A549 (cell line): ENCODE measurements around the gene WNT3A. TPM values are rescaled to one million over a fixed set of nuclear protein-coding genes. Genes with fewer than 3 reads are reported as not detected.

ENCODE experiments used
- ATAC-seq, 2 experiments: fragments of 200-7000 bp in 1 of 2; fragments of >200 bp in 1 of 2; cut with Nextera tagmentation in 1 of 2; cut with Tn5 transposase in 1 of 2; 3 replicates each; pipeline versions ENCODE4 v1.8.0 to v1.9.1; 2018 to 2020; ENCODE audit warnings: mild to moderate bottlenecking in 1 of 2, moderate library complexity in 1 of 2
- CTCF ChIA-PET: fragments of 300-600 bp; sonication (Branson Sonifier 250); formaldehyde crosslinking; extraction: SDS; loops from one replicate; lab custom pipeline; 2021; ENCODE audit warnings: antibody characterized with exemption, inconsistent platforms; lab: Yijun Ruan, JAX
- POLR2A ChIA-PET: fragments of 350-600 bp; formaldehyde crosslinking; extraction: SDS; loops from one replicate; lab custom pipeline; 2021; ENCODE audit warnings: antibody characterized with exemption, inconsistent platforms; lab: Yijun Ruan, JAX
- DNase-seq, 2 experiments: peaks; one replicate each; pipeline versions ENCODE4 v3.0.0 to v3.0.0-alpha.2; 2011 to 2016; ENCODE audit warnings: low read depth in 1 of 2, low spot score in 1 of 2
- FAIRE-seq: peaks from 2 replicates; lab custom pipeline; 2011; peaks lifted over from hg19 to GRCh38; lab: Jason Lieb, UNC
- H3K27ac ChIP-seq, 2 experiments: fragments of >200 bp; sonication (Bioruptor Twin); formaldehyde crosslinking; 3 replicates each; pipeline ENCODE4 v1.5.1; 2016 to 2017
- H3K4me1 ChIP-seq: fragments of >200 bp; sonication (Bioruptor Twin); formaldehyde crosslinking; 3 replicates; pipeline ENCODE4 v1.6.1; 2016
- H3K4me2 ChIP-seq: fragments of >200 bp; sonication (Bioruptor Twin); formaldehyde crosslinking; 3 replicates; pipeline ENCODE4 v1.6.1; 2016
- H3K4me3 ChIP-seq: fragments of >200 bp; sonication (Bioruptor Twin); formaldehyde crosslinking; 3 replicates; pipeline ENCODE4 v1.5.1; 2016
- H3K9me3 ChIP-seq: fragments of >200 bp; sonication (Bioruptor Twin); formaldehyde crosslinking; 3 replicates; pipeline ENCODE4 v1.6.1; 2016
- CBX2 ChIP-seq: fragments of 200-600 bp; sonication (generic); IDR thresholded peaks from 2 replicates; pipeline ENCODE4 v1.6.1; 2016; ENCODE audit warnings: low read depth, mild to moderate bottlenecking, borderline replicate concordance
- CHD2 ChIP-seq: fragments of 150-350 bp; IDR thresholded peaks from 2 replicates; pipeline ENCODE4 v1.6.1; 2014; ENCODE audit warnings: low read length; ENCODE audit not compliant: partially characterized antibody
- EHMT2 ChIP-seq: fragments of 200-600 bp; sonication (generic); IDR thresholded peaks from 2 replicates; pipeline ENCODE4 v1.6.1; 2016; ENCODE audit warnings: antibody characterized with exemption, low read depth, mild to moderate bottlenecking, moderate library complexity
- ESRRA ChIP-seq: fragments of 150-350 bp; IDR thresholded peaks from 2 replicates; pipeline ENCODE4 v1.6.1; 2014; ENCODE audit warnings: mild to moderate bottlenecking, low read length, borderline replicate concordance
- FOSB ChIP-seq: fragments of 250-450 bp; sonication (Bioruptor Pico); IDR thresholded peaks from 2 replicates; pipeline ENCODE4 v1.5.0; 2020; ENCODE audit warnings: mild to moderate bottlenecking, moderate library complexity
- HDAC2 ChIP-seq: fragments of 200-600 bp; sonication (generic); IDR thresholded peaks from 2 replicates; pipeline ENCODE4 v1.6.1; 2016
- HOXB5 ChIP-seq: fragments of 250-450 bp; sonication (Bioruptor Pico); IDR thresholded peaks from 2 replicates; pipeline ENCODE4 v1.5.0; 2020; ENCODE audit warnings: mild to moderate bottlenecking, moderate library complexity
- KDM5A ChIP-seq: fragments of 200-600 bp; sonication (generic); IDR thresholded peaks from 2 replicates; pipeline ENCODE4 v1.6.1; 2016; ENCODE audit warnings: antibody characterized with exemption, mild to moderate bottlenecking
- RAD21 ChIP-seq, 2 experiments: fragments of >200 bp in 1 of 2; sonication (Bioruptor Twin) in 1 of 2; formaldehyde crosslinking in 1 of 2; IDR thresholded peaks in 1 of 2; conservative IDR thresholded peaks in 1 of 2; 2 replicates in 1 of 2; 3 replicates in 1 of 2; pipeline ENCODE4 v1.6.1; 2012 to 2018; ENCODE audit warnings: inconsistent platforms in 1 of 2
- RARB ChIP-seq: fragments of 250-450 bp; sonication (Bioruptor Pico); IDR thresholded peaks from 2 replicates; pipeline ENCODE4 v1.8.0; 2021; ENCODE audit warnings: mild to moderate bottlenecking, moderate library complexity
- SREBF2 ChIP-seq: fragments of 450-650 bp; IDR thresholded peaks from 2 replicates; pipeline ENCODE4 v1.6.1; 2014; ENCODE audit warnings: mild to moderate bottlenecking, moderate library complexity
- TP53 ChIP-seq: fragments of 250-450 bp; sonication (Bioruptor Pico); IDR thresholded peaks from 2 replicates; pipeline ENCODE4 v1.5.0; 2021; ENCODE audit warnings: mild to moderate bottlenecking, moderate library complexity
- ZC3H11A ChIP-seq: fragments of 450-650 bp; IDR thresholded peaks from 2 replicates; pipeline ENCODE4 v1.6.1; 2014; ENCODE audit warnings: antibody characterized with exemption, mild to moderate bottlenecking
- ZNF302 ChIP-seq: fragments of 250-450 bp; sonication (Bioruptor Pico); IDR thresholded peaks from 2 replicates; pipeline ENCODE4 v1.9.0; 2021; ENCODE audit warnings: inconsistent platforms, mild to moderate bottlenecking, moderate library complexity
- WGBS: methylation state at CpG from one replicate; pipeline ENCODE4 v1.1.6; 2017; ENCODE audit errors: missing lambda C conversion rate; 5-methylcytosine and 5-hydroxymethylcytosine counted together
- polyA plus RNA-seq, 4 experiments: library from polyadenylated mRNA; depleted of rRNA in 3 of 4; stranded (reverse); fragments of >200 nt; fragmentation: RNase III in 1 of 4; extraction: RNeasy Plus Mini Kit Qiagen cat#74134 plus additional on column Dnase treatment in 1 of 4; gene quantifications; 2 replicates in 3 of 4; 3 replicates in 1 of 4; pipeline ENCODE4 v1.2.3, GENCODE V29; 2011 to 2017
- TF ChIP-seq, protein P1 (sequence below): fragments of 200-600 bp; sonication (generic); IDR thresholded peaks from 2 replicates; pipeline ENCODE4 v1.6.1; 2016; ENCODE audit warnings: antibody characterized with exemption, mild to moderate bottlenecking, moderate library complexity
- TF ChIP-seq, protein P2 (sequence below): fragments of >200 bp; sonication (Bioruptor Twin); formaldehyde crosslinking; IDR thresholded peaks from 2 replicates; pipeline ENCODE4 v1.6.1; 2016
- TF ChIP-seq, protein P3 (sequence below): fragments of >200 bp; sonication (Bioruptor Twin); formaldehyde crosslinking; IDR thresholded peaks from 3 replicates; pipeline ENCODE4 v1.6.1; 2016
- TF ChIP-seq, protein P4 (sequence below): fragments of 150-350 bp; IDR thresholded peaks from 2 replicates; pipeline ENCODE4 v1.6.1; 2014; ENCODE audit warnings: low read depth, mild to moderate bottlenecking, low read length
- TF ChIP-seq, protein P5 (sequence below): fragments of 450-650 bp; IDR thresholded peaks from 2 replicates; pipeline ENCODE4 v1.6.1; 2014; ENCODE audit warnings: antibody characterized with exemption

WNT3A gene
- polyA plus RNA-seq, 2 of the 4 experiments (the other 2 are of a cell fraction), result not detected

DNA sequence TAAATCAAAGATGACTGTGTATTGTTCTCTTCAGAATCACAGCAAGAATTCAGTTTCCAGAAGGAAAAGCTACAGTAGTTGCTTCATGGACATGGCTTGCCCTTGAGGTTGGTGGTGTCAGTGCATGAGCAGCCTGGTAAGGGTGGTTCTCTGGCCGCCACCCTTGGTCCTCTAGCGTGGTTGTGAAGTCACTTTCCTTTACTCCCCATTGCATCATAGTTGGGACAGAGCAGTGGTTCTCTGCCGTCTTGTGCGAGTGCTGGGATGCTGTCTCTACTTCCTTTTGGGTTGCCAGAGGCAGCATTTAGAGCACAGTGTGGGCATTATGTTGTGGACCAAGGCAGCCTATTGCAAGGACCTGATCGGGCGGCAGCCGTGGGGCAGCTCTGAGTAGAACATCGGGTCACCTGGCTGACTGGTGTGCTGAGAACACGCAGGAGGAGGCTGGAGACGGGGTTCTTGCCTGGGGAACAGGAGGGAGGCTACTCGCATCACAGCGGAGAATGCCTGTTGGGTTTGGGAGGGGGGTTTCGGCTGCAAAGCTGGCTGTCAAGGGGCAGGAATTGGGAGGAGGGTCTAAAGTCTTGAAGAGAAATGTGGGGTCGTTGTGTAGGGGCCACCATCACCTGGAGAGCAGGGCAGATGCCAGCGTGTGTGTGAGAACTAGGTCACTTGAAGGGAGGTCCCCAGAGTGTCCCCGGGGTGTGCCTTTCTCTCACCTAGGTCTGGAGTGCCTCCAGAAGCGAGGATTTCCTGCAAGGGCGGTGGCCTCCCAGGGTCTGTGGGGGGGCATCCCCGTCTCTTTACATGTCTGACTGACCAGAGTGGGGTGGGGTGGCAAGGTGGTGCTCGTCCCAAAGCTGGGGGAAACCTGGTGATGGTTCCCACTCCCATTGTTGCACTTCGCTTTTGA, 82.0 kb downstream of the WNT3A start (continued):
- TF ChIP-seq, protein P1, sequence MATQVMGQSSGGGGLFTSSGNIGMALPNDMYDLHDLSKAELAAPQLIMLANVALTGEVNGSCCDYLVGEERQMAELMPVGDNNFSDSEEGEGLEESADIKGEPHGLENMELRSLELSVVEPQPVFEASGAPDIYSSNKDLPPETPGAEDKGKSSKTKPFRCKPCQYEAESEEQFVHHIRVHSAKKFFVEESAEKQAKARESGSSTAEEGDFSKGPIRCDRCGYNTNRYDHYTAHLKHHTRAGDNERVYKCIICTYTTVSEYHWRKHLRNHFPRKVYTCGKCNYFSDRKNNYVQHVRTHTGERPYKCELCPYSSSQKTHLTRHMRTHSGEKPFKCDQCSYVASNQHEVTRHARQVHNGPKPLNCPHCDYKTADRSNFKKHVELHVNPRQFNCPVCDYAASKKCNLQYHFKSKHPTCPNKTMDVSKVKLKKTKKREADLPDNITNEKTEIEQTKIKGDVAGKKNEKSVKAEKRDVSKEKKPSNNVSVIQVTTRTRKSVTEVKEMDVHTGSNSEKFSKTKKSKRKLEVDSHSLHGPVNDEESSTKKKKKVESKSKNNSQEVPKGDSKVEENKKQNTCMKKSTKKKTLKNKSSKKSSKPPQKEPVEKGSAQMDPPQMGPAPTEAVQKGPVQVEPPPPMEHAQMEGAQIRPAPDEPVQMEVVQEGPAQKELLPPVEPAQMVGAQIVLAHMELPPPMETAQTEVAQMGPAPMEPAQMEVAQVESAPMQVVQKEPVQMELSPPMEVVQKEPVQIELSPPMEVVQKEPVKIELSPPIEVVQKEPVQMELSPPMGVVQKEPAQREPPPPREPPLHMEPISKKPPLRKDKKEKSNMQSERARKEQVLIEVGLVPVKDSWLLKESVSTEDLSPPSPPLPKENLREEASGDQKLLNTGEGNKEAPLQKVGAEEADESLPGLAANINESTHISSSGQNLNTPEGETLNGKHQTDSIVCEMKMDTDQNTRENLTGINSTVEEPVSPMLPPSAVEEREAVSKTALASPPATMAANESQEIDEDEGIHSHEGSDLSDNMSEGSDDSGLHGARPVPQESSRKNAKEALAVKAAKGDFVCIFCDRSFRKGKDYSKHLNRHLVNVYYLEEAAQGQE, result no peak
- TF ChIP-seq, protein P2, sequence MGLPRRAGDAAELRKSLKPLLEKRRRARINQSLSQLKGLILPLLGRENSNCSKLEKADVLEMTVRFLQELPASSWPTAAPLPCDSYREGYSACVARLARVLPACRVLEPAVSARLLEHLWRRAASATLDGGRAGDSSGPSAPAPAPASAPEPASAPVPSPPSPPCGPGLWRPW, result no peak
- TF ChIP-seq FOSB (CRISPR knock-in tag) (no peak), HDAC2 (no peak), RAD21 (conservative IDR thresholded peaks at IDR 0.05 in 1 of 2, IDR thresholded peaks at IDR 0.05 in 1 of 2) (no peak), ZNF302 (CRISPR knock-in tag) (no peak), ESRRA (no peak), KDM5A (no peak)
- TF ChIP-seq, protein P3, sequence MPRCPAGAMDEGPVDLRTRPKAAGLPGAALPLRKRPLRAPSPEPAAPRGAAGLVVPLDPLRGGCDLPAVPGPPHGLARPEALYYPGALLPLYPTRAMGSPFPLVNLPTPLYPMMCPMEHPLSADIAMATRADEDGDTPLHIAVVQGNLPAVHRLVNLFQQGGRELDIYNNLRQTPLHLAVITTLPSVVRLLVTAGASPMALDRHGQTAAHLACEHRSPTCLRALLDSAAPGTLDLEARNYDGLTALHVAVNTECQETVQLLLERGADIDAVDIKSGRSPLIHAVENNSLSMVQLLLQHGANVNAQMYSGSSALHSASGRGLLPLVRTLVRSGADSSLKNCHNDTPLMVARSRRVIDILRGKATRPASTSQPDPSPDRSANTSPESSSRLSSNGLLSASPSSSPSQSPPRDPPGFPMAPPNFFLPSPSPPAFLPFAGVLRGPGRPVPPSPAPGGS, result no peak
- TF ChIP-seq, protein P4, sequence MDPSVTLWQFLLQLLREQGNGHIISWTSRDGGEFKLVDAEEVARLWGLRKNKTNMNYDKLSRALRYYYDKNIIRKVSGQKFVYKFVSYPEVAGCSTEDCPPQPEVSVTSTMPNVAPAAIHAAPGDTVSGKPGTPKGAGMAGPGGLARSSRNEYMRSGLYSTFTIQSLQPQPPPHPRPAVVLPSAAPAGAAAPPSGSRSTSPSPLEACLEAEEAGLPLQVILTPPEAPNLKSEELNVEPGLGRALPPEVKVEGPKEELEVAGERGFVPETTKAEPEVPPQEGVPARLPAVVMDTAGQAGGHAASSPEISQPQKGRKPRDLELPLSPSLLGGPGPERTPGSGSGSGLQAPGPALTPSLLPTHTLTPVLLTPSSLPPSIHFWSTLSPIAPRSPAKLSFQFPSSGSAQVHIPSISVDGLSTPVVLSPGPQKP, result no peak

DNA sequence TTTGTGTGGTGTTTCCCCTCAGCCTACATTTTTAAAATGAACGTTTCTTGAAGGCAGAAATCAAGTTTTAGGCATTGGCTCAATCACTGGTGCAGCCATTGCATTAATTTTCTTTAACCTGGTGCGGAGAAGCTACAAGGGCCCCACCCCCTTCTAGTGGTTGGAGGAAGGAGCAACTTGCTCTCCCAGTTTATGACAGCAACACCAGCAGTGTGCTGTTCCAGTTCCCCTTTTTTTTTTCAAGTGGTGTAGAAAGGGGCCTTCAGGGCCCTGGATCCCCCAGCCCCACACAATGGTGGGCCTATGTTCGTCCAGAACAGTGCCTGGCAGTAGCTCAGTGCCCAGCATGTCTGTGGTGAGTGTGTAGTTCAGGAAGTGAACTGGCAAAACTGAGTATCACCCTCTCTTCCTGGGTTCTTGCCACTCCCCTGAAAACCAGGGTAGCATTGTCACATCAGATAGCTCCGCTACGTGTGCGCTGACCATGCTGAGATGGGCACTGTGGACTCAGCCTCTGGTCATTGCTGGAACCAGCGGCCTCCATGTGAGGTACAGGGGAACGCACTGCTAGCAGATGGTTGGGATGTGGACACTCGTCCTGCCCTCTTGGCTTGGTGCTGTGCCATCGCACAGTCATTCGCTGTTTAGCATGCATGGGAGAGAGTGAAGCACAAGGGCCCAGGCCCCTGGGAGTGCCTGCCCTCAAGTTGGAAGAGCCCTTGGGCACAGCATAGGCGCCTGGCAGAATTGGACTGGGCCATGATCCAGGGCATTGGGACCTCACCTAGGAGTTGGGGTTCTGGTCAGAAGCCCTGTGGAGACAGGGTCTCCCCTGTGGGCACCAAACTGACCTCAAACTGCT, 83.0 kb downstream of the WNT3A start:
- H3K4me1 ChIP-seq, result peaks cover 58% of the 10 kb centered on the region
- no peak for FAIRE-seq
- TF ChIP-seq HOXB5 (CRISPR knock-in tag) (no peak), CHD2 (no peak), SREBF2 (no peak), RARB (no peak), ZC3H11A (no peak), TP53 (CRISPR knock-in tag) (no peak), HDAC2 (no peak), EHMT2 (no peak), CBX2 (no peak)
- TF ChIP-seq, protein P5, sequence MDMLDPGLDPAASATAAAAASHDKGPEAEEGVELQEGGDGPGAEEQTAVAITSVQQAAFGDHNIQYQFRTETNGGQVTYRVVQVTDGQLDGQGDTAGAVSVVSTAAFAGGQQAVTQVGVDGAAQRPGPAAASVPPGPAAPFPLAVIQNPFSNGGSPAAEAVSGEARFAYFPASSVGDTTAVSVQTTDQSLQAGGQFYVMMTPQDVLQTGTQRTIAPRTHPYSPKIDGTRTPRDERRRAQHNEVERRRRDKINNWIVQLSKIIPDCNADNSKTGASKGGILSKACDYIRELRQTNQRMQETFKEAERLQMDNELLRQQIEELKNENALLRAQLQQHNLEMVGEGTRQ, result no peak
- TF ChIP-seq, protein P4, result no peak
- H3K27ac ChIP-seq, result no peak overlapping the region
- ATAC-seq, result no peak
- WGBS, result 90% methylated on average over 12 of the region's 12 CpGs
- H3K9me3 ChIP-seq, result peaks cover 21% of the 10 kb centered on the region
- H3K4me2 ChIP-seq, result no peak overlapping the region
- ChIA-PET POLR2A (no interaction called here), CTCF (interaction anchor here (1.1 to 3.1 kb wide), 3 partner anchors 15 to 92 kb away, joined by 3 to 18 read pairs (median 3); no protein-coding TSS in a partner anchor)
- H3K4me3 ChIP-seq, result no peak overlapping the region
- no peak for DNase-seq
